Stimulated activated CD8-positive, alpha-beta memory T cell treated with anti-CD3 and anti-CD28 coated beads, Interleukin-7, amount 100 ng/mL, for 4 hours (primary cell): ENCODE data around the gene PNP.
"Not testable (repeated sequence)": the region's sequence is repeated elsewhere in the genome, so short reads cannot be mapped to it uniquely, and the experiment has no call there.

Source experiments
- DNase-seq, 2 donors: peaks; one replicate each; pipeline ENCODE4 v3.0.0-alpha.2; 2020; ENCODE audit warnings: low read depth in 2 of 2

PNP gene

GRCh38 chr14:20492486-20492885, 23.3 kb downstream of the PNP start:
- DNase-seq = no peak

DNA sequence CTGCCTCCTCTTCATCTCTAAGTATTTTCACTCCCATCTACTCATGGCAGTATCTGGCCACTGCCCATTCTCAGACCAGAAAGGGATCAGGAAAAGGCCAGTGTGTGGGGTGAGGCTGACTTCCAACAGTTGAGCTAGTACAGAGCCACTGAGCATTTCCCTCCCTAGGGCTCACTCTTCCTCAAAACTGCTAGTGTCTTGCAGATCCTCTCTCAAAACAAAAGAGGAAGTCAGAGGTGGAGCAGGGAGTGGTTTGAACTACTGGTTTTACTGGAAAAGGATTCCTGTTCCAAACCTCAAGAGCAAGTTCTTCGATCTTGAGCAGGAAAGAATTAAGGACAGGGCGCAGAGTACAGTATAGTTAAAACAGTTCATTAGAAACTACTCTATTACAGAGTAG, 24.4 kb downstream of the PNP start:
- DNase-seq = no peak

GRCh38 chr14:20494935-20495766, 25.9 kb downstream of the PNP start:
- DNase-seq = no peak

DNA sequence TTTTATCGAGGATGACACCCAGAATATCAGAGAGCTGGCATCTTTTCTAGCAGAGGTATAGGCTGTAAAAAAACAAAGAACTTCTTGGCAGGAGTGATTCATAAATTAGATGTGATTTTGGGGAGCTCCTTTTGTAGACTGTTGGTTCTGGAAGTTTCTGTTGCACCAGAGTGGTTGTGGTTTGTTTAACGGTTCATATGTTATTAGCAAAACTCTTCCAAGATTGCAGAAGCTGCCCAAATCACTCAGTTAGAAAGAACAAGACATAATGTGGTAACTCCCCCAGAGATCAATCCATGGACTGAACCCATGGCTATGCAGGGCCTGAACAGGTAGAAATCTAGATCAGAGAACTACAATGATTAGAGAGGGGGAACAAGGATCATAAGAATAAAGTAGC, 29.4 kb downstream of the PNP start:
- DNase-seq = no peak

GRCh38 chr14:20499108-20499507, 29.9 kb downstream of the PNP start:
- DNase-seq = no peak

DNA sequence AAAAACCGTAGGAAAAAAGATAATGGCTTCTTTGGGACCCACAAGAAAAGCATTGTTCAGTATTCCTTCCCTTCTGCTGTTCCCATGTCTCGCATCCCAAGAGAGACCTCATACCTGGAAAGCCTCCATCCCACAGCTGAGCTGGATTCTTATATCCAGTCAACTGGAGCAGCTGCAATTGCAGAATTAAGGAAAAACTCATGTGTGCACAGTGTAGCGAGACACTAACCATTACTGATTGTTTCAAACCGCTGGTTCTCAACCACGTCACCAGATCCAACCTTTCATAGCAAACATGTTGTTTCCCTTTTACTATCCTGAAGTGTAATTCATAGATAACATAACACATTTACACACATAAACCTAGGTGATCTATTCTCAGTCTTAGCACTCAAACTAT, 30.7 kb downstream of the PNP start:
- no peak for DNase-seq

- DNase-seq = no peak
These were observed 32.1 kb downstream of the PNP start for GRCh38 chr14:20501346-20501745.

DNA sequence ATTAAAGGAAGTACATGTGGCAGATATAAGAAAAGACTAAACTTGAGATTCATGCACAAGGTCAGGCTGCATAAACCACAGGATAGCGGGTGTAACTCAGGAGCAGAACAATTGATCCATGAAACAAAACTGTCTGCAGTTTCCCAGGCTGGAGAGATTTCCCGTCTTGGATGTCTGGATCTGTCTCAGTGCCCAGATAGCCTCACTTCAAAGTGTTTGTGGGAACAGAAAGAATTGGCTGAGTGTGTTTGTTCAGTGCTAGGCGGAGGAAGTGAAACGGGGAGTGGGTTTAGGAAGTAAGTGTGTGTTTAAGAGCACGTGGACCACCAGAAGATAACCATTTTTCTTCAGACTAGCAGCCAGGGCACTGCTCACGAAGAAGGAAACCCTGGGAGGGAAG, 34.7 kb downstream of the PNP start:
- DNase-seq = no peak

- DNase-seq = not testable (repeated sequence)
These were observed 37.1 kb downstream of the PNP start for GRCh38 chr14:20506276-20506675.

- not testable (repeated sequence) for DNase-seq
These were observed 37.5 kb downstream of the PNP start for GRCh38 chr14:20506752-20507151.

DNA sequence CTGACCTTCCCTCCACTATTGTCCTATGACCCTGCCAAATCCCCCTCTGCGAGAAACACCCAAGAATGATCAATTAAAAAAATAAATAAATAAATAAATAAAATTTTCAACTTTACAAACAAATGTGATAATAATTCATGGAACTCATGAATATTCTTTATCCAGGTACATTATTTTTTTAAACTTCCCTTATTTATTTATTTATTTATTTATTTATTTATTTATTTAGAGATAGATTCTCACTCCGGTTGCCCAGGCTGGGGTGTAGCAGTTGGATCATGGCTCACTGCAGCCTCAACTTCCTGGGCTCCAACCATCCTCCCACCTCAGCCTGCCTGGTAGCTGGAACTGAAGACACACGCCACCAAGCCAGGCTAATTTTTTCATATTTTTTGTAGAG, 38.3 kb downstream of the PNP start:
- DNase-seq = not testable (repeated sequence)

DNA sequence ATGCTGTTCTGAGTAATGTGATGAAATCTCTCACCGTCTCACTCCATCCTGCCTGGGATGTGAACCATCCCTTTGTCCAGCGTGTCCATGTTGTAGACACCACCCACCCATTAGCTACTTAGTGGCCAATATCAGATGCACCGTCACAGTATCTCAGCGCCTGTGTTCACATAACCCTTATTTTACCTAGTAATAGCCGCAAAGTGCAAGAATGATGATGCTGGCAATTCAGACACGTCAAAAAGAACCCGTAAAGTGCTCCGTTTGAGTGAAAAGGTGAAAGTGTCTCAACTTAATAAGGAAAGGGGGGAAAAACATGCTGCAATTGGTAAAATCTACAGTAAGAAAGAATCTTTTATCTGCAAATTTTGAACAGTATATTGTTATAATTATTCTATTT, 39.2 kb downstream of the PNP start:
- no peak for DNase-seq

- no peak for DNase-seq
These were observed 43.1 kb downstream of the PNP start for GRCh38 chr14:20512177-20512905.

GRCh38 chr14:20515846-20516245, 46.6 kb downstream of the PNP start:
- DNase-seq = no peak

DNA sequence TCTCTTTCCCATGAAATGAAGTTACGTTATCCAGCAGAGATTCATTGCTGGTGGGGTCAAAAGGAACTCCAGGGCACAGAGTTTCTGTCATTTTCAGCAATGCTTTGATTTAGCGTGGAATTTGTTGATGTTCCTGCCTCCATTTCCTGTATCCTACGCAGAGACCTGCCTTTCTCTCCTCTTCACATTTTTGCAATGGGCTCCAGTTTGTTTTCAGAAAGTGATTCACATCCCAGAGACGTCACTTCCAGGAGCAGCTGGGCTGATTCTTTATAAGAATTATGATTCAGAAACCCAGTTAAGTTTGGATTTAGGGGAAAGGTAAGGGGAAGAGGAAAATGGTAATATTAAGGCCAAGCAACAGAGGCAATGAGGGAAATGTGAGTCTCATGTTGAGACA, 47.7 kb downstream of the PNP start:
- DNase-seq = no peak

GRCh38 chr14:20522332-20522731, 53.1 kb downstream of the PNP start:
- no peak for DNase-seq

GRCh38 chr14:20524027-20524426, 54.8 kb downstream of the PNP start:
- DNase-seq = no peak
